ENCODE results near the gene PRMT1. TPM values are rescaled to one million over a fixed set of nuclear protein-coding genes. Genes with fewer than 3 reads are reported as not detected.

PRMT1 gene
- total and polyA plus RNA-seq, 9 of the 15 experiments (the other 6 are each of a cell fraction or from before 2014, with no cell fraction given) = 13.3 to 464 (median 326) TPM

DNA sequence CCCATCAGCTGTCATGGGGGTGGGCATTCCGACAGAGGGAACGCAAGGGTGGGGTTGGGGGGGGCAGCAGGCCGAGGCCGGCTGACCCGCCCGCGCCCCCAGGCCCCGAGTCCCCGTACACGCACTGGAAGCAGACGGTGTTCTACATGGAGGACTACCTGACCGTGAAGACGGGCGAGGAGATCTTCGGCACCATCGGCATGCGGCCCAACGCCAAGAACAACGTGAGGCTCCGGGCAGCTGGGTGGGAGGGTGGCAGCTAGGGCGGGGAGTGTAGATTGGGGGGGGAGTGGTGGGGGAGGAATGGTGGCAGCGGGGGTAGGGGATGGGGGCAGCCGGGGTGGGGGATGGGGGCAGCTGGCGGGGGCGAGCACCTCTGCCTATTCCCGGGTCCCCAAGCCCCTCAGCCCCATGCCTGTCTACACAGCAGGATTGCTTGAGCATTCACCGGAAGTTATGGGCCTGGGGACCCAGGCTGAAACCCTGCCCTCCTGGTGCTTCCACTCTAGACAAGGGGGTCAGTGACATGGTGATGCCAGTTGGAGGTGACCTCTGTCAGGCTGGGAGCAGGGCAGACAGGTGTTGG, 9.5 kb downstream of the PRMT1 start:
- Histone ChIP-seq H3K27me3 (ENCODE audit: control insufficient read depth in 2 of 2, insufficient read depth in 2 of 2, low read length in 2 of 2) (no peaks in the 10 kb centered on the region), H3K4me2 (ENCODE audit: insufficient read depth, low read length) (no peak overlapping the region), H3K4me1 (replicated peaks in 1 of 2; ENCODE audit: control insufficient read depth in 2 of 2, insufficient read depth in 2 of 2, low read length in 2 of 2) (peaks cover 0 to 69% of the 10 kb centered on the region in 2 experiments; a peak in 2 of 5 replicates), H3K79me2 (ENCODE audit: control insufficient read depth, insufficient read depth, low read length) (peaks cover 8% of the 10 kb centered on the region), H3K27ac (ENCODE audit: extremely low read depth, low read depth, low read length) (no peak overlapping the region), H3K9me1 (ENCODE audit: control insufficient read depth, insufficient read depth, low read length) (peaks cover 3% of the 10 kb centered on the region), H3K36me3 (ENCODE audit: control insufficient read depth, insufficient read depth, low read length) (peaks cover 78% of the 10 kb centered on the region), H2AFZ (ENCODE audit: low read depth, low read length) (no peak overlapping the region), H3K9me3 (replicated peaks; ENCODE audit: control insufficient read depth, insufficient read depth, low read depth, low read length) (no peaks in the 10 kb centered on the region), H3K4me3 (no peak overlapping the region), H3K9ac (ENCODE audit: insufficient read depth in 1 of 2, low read depth in 2 of 2, low read length in 2 of 2) (no peak overlapping the region), H4K20me1 (replicated peaks; ENCODE audit: control insufficient read depth, insufficient read depth, low read length) (no peaks in the 10 kb centered on the region; the same call in 1 of the 2 replicates)
- ChIA-PET CTCF (ENCODE audit: low intra/inter-chr PET ratio) (no interaction called here), POLR2A (interaction anchor here (0.6 to 1.0 kb wide), 3 partner anchors 10 to 191 kb away, joined by 3 to 8 read pairs (median 5); partner anchors contain the start of gene PRMT1)
- intact Hi-C loops (cut with micrococcal nuclease) = no loop called here
- DNase-seq (ENCODE audit: extremely low read depth in 1 of 4, low spot score in 3 of 4) = no peak
- no peak for FAIRE-seq
- 87% methylated on average over 3 of the region's 27 CpGs for WGBS (ENCODE audit: insufficient coverage, low coverage, missing lambda C conversion rate)
- ATAC-seq = no peak
- BruUV-seq (replicated peaks) = no TSS peak
- in situ Hi-C loops (cut with MboI) = no loop called here
- TF ChIP-seq HDGF (IDR thresholded peaks at IDR 0.05) (no peak), L3MBTL2 (IDR thresholded peaks at IDR 0.05) (no peak), POLR2G (IDR thresholded peaks at IDR 0.05; ENCODE audit: low read depth, low read length) (peak; percentile 41; the same call in 1 of the 2 replicates), RBM15 (IDR thresholded peaks at IDR 0.05; ENCODE audit: insufficient read depth, low read length) (no peak), ZNF212 (CRISPR knock-in tag; IDR thresholded peaks at IDR 0.05) (no peak), TBL1XR1 (IDR thresholded peaks at IDR 0.05; ENCODE audit: low read length in 2 of 2) (no peak), E2F6 (IDR thresholded peaks at IDR 0.05; ENCODE audit: borderline replicate concordance in 1 of 2, extremely low read depth in 1 of 2, insufficient read depth in 1 of 2, insufficient read length in 1 of 2, low read depth in 1 of 2, low read length in 1 of 2, poor library complexity in 1 of 2, severe bottlenecking in 1 of 2) (no peak), HDAC2 (IDR thresholded peaks at IDR 0.05) (no peak), SAFB (IDR thresholded peaks at IDR 0.05; ENCODE audit: borderline replicate concordance, low read depth, low read length) (no peak), ZNF316 (IDR thresholded peaks at IDR 0.05) (peak; percentile 32; the same call in 1 of the 2 replicates), BACH1 (tag; IDR thresholded peaks at IDR 0.05) (no peak), SP2 (IDR thresholded peaks at IDR 0.05; ENCODE audit: extremely low read depth, low read depth, low read length, poor library complexity, severe bottlenecking) (no peak), ATF7 (IDR thresholded peaks at IDR 0.05) (no peak), GTF2F1 (IDR thresholded peaks at IDR 0.05; ENCODE audit: low read depth, low read length) (no peak), KDM2B (CRISPR knock-in tag; IDR thresholded peaks at IDR 0.05) (no peak), ZNF740 (CRISPR knock-in tag; IDR thresholded peaks at IDR 0.05) (0 out of 2 replicates have a peak, but pooled peaks have one; percentile 23), ZNF740 (tag; IDR thresholded peaks at IDR 0.05) (no peak), ADNP (tag; IDR thresholded peaks at IDR 0.05) (no peak), MYBL2 (IDR thresholded peaks at IDR 0.05; ENCODE audit: low read depth) (no peak), MYBL2 (CRISPR knock-in tag; IDR thresholded peaks at IDR 0.05; ENCODE audit: borderline replicate concordance) (no peak), MAX (CRISPR knock-in tag; IDR thresholded peaks at IDR 0.05) (no peak)
- TF ChIP-seq, protein P1, sequence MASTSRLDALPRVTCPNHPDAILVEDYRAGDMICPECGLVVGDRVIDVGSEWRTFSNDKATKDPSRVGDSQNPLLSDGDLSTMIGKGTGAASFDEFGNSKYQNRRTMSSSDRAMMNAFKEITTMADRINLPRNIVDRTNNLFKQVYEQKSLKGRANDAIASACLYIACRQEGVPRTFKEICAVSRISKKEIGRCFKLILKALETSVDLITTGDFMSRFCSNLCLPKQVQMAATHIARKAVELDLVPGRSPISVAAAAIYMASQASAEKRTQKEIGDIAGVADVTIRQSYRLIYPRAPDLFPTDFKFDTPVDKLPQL (IDR thresholded peaks at IDR 0.05; ENCODE audit: extremely low read depth, insufficient read length) = no peak
